Bronchial epithelial cell (primary cell): ENCODE data around the gene CFAP410. TPM values are rescaled to one million over a fixed set of nuclear protein-coding genes. Genes with fewer than 3 reads are reported as not detected.

Experiments
- DNase-seq: peaks from one replicate; pipeline ENCODE4 v3.0.0-alpha.2; 2010; ENCODE audit warnings: low read depth
- FAIRE-seq: peaks from 2 replicates; lab custom pipeline; 2011; peaks lifted over from hg19 to GRCh38; lab: Jason Lieb, UNC
- H3K27me3 ChIP-seq: 2 replicates; pipeline ENCODE4 v1.5.1; 2011; ENCODE audit warnings: low read length; ENCODE audit not compliant: control insufficient read depth, insufficient read depth
- H3K36me3 ChIP-seq: 2 replicates; pipeline ENCODE4 v1.5.1; 2011; ENCODE audit warnings: low read length; ENCODE audit not compliant: control insufficient read depth, insufficient read depth
- H3K4me3 ChIP-seq: 2 replicates; pipeline ENCODE4 v1.5.1; 2011; ENCODE audit warnings: mild to moderate bottlenecking, low read depth, low read length, control low read depth
- CTCF ChIP-seq: IDR thresholded peaks from 2 replicates; pipeline ENCODE4 v1.5.1; 2011; ENCODE audit warnings: mild to moderate bottlenecking, moderate library complexity, low read length, control low read depth, inconsistent platforms; ENCODE audit not compliant: insufficient read depth, severe bottlenecking
- total RNA-seq: library from RNA; depleted of rRNA; stranded (reverse); fragments of >200 nt; gene quantifications from 2 replicates; pipeline ENCODE4 v1.2.1, GENCODE V29; 2014

CFAP410 gene
- total RNA-seq, 1 donor from 2014 or later: 6.1 TPM

- peaks cover 3% of the 10 kb centered on the region for H3K27me3 ChIP-seq
- DNase-seq (no peak), FAIRE-seq (peak; percentile 32)
- no peak overlapping the region for H3K4me3 ChIP-seq
- no peaks in the 10 kb centered on the region for H3K36me3 ChIP-seq
- no peak for TF ChIP-seq CTCF
Measured at GRCh38 chr21:44354775-44355771, 15.9 kb upstream of the CFAP410 start.

- TF ChIP-seq CTCF: no peak
- Histone ChIP-seq H3K4me3 (no peak overlapping the region), H3K27me3 (peaks cover 7% of the 10 kb centered on the region), H3K36me3 (no peaks in the 10 kb centered on the region)
- no peak for FAIRE-seq
- no peak for DNase-seq
Measured at GRCh38 chr21:44354001-44354405, 14.8 kb upstream of the CFAP410 start.

GRCh38 chr21:44353191-44353970 is 14.2 kb upstream of the CFAP410 start, which contains the start of gene TRPM2:
Gene TRPM2 (plus strand): TSS chr21:44353621. CDS start chr21:44353701, 80 bp downstream.
- FAIRE-seq (no peak), DNase-seq (no peak)
- TF ChIP-seq CTCF: no peak
- Histone ChIP-seq H3K4me3 (no peak within 1 kb of the TSS), H3K27me3 (peaks cover 9% of the 10 kb centered on the region), H3K36me3 (no peaks in the 10 kb centered on the region)

- H3K27me3 ChIP-seq: peaks cover 12% of the 10 kb centered on the region
- FAIRE-seq: no peak
- H3K36me3 ChIP-seq: no peaks in the 10 kb centered on the region
- H3K4me3 ChIP-seq: no peak overlapping the region
- TF ChIP-seq CTCF: no peak
- DNase-seq: no peak
Measured at GRCh38 chr21:44352253-44352860, 13.2 kb upstream of the CFAP410 start.

GRCh38 chr21:44351535-44352252 is 12.5 kb upstream of the CFAP410 start:
- FAIRE-seq: no peak
- Histone ChIP-seq H3K27me3 (peaks cover 14% of the 10 kb centered on the region), H3K4me3 (no peak overlapping the region), H3K36me3 (no peaks in the 10 kb centered on the region)
- no peak for TF ChIP-seq CTCF
- DNase-seq: no peak
